Measurements from ENCODE around the gene PTK7.

Gene PTK7

DNA sequence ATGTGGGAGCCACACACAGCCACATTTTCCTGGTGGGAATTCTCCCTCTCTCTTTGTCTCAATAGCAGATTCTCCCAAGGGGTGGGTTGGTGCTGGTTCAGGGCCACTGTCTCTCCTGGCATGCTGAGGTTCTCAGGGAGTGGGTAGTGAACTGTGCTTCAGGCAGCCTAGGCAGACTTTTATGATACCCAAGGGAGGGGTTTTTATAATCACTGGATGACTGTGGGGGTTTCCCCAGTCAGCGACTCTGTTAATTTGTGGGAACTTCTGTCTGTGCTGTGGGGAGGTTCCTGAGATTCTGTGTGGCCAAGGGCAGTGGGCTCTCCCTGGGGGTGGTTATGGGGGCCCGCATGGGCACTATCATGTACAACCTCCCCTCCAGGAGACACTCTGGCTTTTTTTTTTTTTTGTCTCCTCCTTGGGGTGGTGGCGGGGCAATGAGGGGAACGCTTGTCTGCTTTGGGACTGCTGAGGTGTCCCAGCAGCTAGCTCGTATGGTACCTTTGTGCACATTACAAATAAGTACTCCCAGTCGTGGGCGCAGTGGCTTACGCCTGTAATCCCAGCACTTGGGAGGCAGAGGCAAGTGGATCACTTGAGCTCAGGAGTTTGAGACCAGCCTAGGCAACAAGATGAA lies 10.0 kb downstream of the PTK7 start:
- DNase-seq (ENCODE audit: low read depth in 2 of 2) = no peak

DNA sequence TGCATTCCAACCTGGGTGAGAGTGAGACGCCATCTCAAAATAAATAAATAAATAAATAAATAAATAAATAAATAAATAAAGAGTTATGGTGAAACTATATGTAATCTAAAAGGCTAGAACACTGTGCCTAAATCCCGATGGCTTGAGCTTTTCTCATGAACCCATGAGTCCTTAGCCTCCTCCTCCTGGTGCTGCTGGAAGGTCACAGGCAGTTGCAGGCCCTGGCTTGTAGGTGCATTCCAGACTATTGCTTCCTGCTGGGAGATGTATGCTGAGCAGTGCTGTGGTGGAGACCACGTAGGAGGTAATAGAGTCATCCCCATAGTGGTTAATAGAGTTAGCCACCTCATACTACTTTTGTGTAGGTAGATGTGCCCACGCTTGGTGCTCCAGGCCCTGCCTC lies 12.5 kb downstream of the PTK7 start:
- no peak for DNase-seq (ENCODE audit: low read depth in 2 of 2)

DNA sequence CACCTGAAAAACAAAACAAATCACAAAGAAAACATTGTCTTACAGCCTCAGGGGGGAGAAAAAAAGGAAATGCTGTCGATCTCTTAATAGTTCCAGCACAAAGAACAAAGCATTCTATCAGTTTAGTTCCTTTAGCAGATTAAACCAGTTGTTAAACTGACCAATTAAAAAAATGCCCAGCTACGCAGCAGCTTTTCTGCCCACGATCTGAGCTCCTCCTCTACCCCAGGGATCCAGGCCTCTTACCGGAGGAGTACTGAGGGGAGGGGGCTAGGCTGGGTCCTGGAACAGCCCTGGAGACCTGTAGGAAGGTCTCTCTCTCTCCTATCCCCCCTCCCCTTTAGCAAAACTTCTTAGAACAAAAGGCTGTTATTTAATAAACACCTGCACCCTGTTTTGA lies 13.4 kb downstream of the PTK7 start:
- DNase-seq (ENCODE audit: low read depth in 2 of 2) = no peak

GRCh38 chr6:43089874-43090558 lies 13.9 kb downstream of the PTK7 start:
- no peak for DNase-seq (ENCODE audit: low read depth in 2 of 2)

DNA sequence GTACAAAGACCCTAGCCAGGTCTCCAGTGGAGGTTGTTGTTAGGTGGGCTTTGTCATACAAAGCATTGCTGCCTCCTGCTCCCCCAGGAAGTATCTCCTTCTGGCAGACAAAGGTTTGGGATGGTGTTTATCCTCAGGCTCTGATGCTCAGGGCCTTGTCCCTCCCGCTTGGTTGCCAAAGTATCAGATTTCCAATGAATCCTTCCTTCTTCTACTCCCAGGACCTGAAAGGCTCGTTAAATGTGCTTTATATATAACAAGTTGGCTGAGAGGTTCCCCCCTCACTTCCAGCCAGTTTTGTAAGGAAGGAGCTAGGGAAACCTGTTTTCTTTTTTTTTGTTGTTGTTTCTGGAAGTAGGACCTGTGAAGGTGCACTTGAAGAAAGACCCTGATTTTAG lies 14.4 kb downstream of the PTK7 start:
- no peak for DNase-seq (ENCODE audit: low read depth in 2 of 2)

DNA sequence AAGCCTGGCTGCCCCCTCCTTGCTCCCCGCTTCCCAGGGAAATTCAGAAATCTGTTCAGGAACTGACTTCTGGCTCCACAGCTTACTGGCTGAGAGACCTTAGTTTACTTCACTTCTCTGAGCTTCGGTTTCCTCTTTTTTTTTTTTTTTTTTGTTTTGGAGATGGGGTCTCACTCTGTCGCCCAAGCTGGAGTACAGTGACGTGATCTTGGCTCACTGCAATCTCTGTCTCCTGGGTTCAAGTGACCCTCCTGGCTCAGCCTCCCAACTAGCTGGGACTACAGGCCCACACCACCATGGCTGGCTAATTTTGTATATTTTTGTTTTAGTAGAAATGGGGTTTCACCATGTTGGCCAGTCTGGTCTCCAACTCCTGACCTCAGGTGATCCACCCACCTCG lies 14.9 kb downstream of the PTK7 start:
- DNase-seq (ENCODE audit: low read depth in 2 of 2) = no peak

- DNase-seq (ENCODE audit: low read depth in 2 of 2) = no peak
Measured at GRCh38 chr6:43091436-43091991, 15.4 kb downstream of the PTK7 start.

GRCh38 chr6:43092635-43093034 lies 16.5 kb downstream of the PTK7 start:
- DNase-seq (ENCODE audit: low read depth in 2 of 2) = no peak

GRCh38 chr6:43093436-43094289 lies 17.5 kb downstream of the PTK7 start:
- no peak for DNase-seq (ENCODE audit: low read depth in 2 of 2)

GRCh38 chr6:43095939-43096338 lies 19.8 kb downstream of the PTK7 start:
- DNase-seq (ENCODE audit: low read depth in 2 of 2) = no peak

- no peak for DNase-seq (ENCODE audit: low read depth in 2 of 2)
Measured at GRCh38 chr6:43096451-43097097, 20.5 kb downstream of the PTK7 start.

GRCh38 chr6:43097098-43097489 lies 21.0 kb downstream of the PTK7 start:
- DNase-seq (ENCODE audit: low read depth in 2 of 2) = no peak

DNA sequence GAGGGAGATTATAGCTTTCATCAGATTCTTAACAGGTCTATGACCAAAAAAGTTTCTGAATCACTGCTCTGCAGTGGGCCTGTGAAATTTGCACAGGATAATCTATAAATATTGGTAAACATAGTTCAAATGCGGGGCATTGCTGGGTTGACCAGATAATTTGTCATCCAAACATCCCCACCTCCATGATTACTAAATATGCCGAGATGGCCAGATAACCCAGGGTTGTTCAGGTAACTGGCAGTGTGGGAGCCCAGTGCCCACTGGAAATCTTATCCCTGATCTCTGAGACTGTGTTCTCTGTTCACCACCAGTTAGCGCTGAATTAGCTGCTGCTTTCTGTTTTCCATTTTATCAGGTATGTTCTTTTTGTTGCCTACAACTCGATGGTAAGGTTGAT lies 21.4 kb downstream of the PTK7 start:
- DNase-seq (ENCODE audit: low read depth in 2 of 2) = no peak

GRCh38 chr6:43101497-43101896 lies 25.4 kb downstream of the PTK7 start:
- no peak for DNase-seq (ENCODE audit: low read depth in 2 of 2)

DNA sequence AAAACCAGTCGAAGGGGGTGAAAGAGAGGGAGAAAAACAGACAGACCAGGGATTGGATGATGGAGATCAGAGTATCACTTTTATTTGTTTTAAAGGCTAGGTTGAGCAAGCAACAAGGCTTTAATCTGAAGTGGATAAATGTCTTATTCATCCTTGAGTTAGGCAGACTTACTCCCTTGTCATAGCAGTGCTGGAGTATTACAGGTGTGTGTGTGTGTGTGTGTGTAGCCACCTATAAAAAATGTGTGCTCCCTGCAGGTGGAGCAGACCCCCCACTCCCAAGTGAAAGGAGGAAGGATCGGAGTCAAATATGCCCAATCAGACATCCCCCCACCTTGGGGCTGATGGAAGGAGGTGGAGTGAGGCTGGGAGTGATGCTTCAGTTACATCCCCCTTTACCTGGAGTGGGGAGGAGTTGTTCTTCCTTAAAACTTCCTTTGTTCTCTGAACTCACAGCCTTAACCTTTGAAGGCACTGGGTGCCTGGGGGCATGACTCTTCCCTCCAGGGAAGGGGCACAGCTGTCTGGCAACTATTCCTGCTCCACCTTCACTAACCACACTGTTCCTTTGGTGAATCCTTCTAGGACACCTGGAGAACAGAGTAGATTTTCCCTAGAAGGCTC lies 27.3 kb downstream of the PTK7 start:
- no peak for DNase-seq (ENCODE audit: low read depth in 2 of 2)

- no peak for DNase-seq (ENCODE audit: low read depth in 2 of 2)
Measured at GRCh38 chr6:43105538-43106222, 29.6 kb downstream of the PTK7 start.

DNA sequence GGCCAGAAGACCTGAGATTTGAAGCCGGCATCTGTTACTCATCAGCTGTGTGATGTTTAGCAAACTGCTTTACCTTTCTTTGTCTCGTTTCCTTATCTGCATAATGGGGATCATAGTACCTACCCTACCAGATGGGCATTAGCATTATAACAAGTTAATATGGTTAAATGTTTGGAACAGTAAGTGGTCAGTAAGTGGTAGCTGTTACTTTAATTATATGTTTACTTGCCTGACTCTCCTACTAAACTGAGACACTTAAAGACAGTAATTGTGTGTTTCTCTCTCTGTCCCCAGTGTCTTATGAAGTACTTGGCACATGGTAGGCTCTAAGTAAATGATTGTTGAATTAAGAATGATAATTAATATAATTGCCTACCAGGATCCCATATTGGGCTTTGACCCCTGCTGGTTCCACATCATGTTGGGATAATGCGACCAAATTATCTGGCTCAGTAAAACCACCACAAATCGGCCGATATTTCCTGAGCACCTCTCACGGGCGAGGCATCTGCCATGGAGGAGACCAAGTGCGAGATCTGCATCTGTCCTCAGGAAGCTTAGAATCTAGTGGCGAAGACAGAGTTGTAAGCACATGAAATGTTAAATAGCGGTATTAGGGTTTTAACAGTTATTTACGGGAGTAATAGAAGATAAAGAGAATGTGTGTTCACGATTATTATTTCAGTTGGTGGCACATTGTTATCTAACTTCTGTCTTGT lies 31.4 kb downstream of the PTK7 start:
- no peak for DNase-seq (ENCODE audit: low read depth in 2 of 2)

DNA sequence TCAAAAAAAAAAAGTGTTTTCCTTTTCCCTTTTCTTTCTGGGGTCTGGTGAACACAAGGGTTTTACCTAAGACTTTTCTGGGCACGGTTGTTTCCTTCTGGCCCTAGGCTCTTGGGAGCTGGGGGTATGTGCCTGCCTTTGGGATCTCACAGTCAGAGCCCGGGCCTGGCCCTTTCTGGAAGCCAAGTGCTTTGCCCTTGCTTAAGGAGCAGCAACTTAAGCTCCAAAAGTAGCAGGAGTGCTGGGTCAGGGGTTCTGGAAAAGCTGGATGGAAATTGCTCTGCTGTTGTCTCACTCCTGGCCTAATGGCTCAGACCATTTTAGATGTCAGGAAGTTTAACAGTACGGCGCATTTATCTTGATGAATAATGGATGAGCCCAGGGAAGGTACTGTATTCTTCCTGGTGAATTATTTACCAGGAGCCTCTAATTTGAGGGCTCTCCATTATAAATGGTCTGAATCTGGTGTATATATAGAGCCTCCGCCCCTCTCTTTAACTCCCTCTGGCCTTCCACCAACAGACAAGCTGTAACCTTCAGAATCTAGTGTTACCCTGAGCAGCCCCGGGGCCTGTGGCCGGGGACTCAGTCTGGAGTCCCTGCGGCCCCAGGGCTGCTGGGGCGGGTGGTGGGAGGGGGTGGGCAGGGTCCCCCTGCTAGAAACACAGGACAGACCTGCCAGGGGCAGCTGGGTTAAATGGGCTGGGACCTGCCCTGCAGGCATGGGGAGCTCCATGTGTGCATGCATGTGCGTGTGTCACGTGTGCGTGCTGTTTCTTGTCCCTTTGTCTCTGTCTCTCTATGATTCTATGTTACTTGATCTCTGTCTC lies 37.5 kb downstream of the PTK7 start:
- no peak for DNase-seq (ENCODE audit: low read depth in 2 of 2)

- no peak for DNase-seq (ENCODE audit: low read depth in 2 of 2)
Measured at GRCh38 chr6:43115365-43115764, 39.3 kb downstream of the PTK7 start.

Data from stimulated activated CD8-positive, alpha-beta memory T cell treated with anti-CD3 and anti-CD28 coated beads, Interleukin-15, amount 100 ng/mL, for 48 hours (primary cell).